Pancreas (tissue), 10 donors: ENCODE measurements around the gene DDI2. TPM values are rescaled to one million over a fixed set of nuclear protein-coding genes. Genes with fewer than 3 reads are reported as not detected.

ENCODE experiments used
- ATAC-seq, 4 donors: fragments of 200-7000 bp; cut with Tn5 transposase; one replicate each; pipeline versions ENCODE4 v1.8.0 to v1.9.1; 2020; ENCODE audit warnings: mild to moderate bottlenecking in 4 of 4, moderate library complexity in 4 of 4
- DNase-seq, 6 donors: peaks; one replicate each; pipeline ENCODE4 v3.0.0-alpha.2; 2020
- FAIRE-seq: peaks from 2 replicates; lab custom pipeline; 2012; peaks lifted over from hg19 to GRCh38; lab: Jason Lieb, UNC
- H3K27ac ChIP-seq, 4 donors: fragments of 200-600 bp; sonication (generic); 1 replicate in 3 of 4; 2 replicates in 1 of 4; pipeline versions ENCODE4 v1.5.0 to v1.8.0; 2020
- H3K27me3 ChIP-seq, 4 donors: fragments of 200-600 bp; one replicate each; pipeline ENCODE4 v1.8.0; 2021
- H3K36me3 ChIP-seq, 3 donors: fragments of 200-600 bp; sonication (generic) in 1 of 3; one replicate each; pipeline versions ENCODE4 v1.5.0 to v1.8.0; 2020 to 2021
- H3K4me1 ChIP-seq, 3 donors: fragments of 200-600 bp; one replicate each; pipeline ENCODE4 v1.8.0; 2021
- H3K4me3 ChIP-seq, 4 donors: fragments of 200-600 bp; sonication (generic) in 2 of 4; one replicate each; pipeline versions ENCODE4 v1.5.0 to v1.8.0; 2020 to 2021
- H3K9me3 ChIP-seq, 4 donors: fragments of 200-600 bp; one replicate each; pipeline ENCODE4 v1.8.0; 2021
- WGBS, 2 donors: extraction: QIAGEN DNeasy Blood & Tissue Kit; methylation state at CpG; one replicate each; pipeline ENCODE4 v1.1.7; 2013; 5-methylcytosine and 5-hydroxymethylcytosine counted together
- intact Hi-C, 3 donors: fragments of 100-400 bp; cut with DNase I; formaldehyde crosslinking; loops; one replicate each; pipeline versions ENCODE4 v1.11.1 to v1.14.2; 2022
- polyA plus RNA-seq, 2 donors: library from polyadenylated mRNA; stranded (reverse); fragments of 200-250 nt; gene quantifications; one replicate each; pipeline ENCODE4 v1.2.3, GENCODE V29; 2013
- total RNA-seq, 6 donors: library from RNA; stranded (reverse); fragmentation: NEBNext Ultra II Directional in 4 of 6; extraction: Animal tissue kit (Norgen Biotek cat#: 25700) in 4 of 6; gene quantifications; one replicate each; pipeline versions ENCODE4 v1.2.1 to v1.2.4, GENCODE V29; 2021 to 2023
- TF ChIP-seq, protein P1 (sequence below), 4 donors: fragments of 200-600 bp; sonication (generic) in 3 of 4; IDR thresholded peaks; one replicate each; pipeline versions ENCODE4 v1.5.0 to v1.8.0; 2021; ENCODE audit warnings: antibody characterized with exemption in 4 of 4
- donor health status: healthy with polysubstance abuse.
- donor health status: DM: no; HTN: no; CAD: no; lungs with moderate emphysema.
- donor health status: DM: no; HTN: no; CAD: no.
- donor health status: control.
- donor health status: control.
- donor health status: Bipolar disorder and iron deficiency.
- donor health status: DM: yes; HTN: yes; CAD: no.
- donor health status: DM: no; HTN: no; CAD: no.
- donor health status: DM: no; HTN: no; CAD: no.
- donor health status: DM: yes; HTN: yes; CAD: no.

The DDI2 gene
- total and polyA plus RNA-seq, 8 donors = 4.7 to 17.8 (median 15.3) TPM

DNA sequence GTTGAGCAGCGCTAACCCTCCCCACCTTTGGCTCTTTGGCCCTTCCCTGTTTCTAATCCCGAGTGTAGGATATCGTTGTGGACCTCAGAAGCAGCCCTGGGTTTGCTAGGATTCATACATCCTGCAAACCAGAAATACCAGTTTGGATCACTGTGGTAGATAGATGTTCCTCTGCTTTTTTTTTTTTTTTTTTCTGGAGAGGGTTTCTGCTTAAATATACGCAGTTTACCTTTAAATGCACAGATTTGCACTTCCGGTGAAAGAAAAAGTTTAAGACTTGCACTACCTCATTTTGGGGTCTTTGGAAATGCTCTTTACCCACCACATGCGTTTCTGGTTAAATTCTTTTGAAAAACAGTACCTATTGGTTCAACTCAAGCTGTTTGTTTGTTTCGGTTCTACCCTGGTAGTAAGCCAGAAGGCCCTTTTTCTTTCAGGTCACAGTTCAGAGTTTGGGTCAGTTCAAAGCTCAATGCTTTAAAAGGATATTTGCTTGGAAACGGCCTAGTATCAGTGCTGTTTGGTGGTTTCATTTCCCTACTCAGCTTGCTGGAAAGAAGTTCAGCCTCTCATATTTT is 908 bp downstream of the DDI2 start:
- Histone ChIP-seq H3K27ac (peak overlapping the region; percentile 88 to 98 (median 96)), H3K27me3 (no peaks in the 10 kb centered on the region), H3K9me3 (no peaks in the 10 kb centered on the region), H3K4me1 (peaks cover 15 to 48% (median 36%) of the 10 kb centered on the region in 3 donors), H3K4me3 (peak overlapping the region; percentile 53 to 95 (median 90)), H3K36me3 (no peaks in the 10 kb centered on the region)
- TF ChIP-seq, protein P1, sequence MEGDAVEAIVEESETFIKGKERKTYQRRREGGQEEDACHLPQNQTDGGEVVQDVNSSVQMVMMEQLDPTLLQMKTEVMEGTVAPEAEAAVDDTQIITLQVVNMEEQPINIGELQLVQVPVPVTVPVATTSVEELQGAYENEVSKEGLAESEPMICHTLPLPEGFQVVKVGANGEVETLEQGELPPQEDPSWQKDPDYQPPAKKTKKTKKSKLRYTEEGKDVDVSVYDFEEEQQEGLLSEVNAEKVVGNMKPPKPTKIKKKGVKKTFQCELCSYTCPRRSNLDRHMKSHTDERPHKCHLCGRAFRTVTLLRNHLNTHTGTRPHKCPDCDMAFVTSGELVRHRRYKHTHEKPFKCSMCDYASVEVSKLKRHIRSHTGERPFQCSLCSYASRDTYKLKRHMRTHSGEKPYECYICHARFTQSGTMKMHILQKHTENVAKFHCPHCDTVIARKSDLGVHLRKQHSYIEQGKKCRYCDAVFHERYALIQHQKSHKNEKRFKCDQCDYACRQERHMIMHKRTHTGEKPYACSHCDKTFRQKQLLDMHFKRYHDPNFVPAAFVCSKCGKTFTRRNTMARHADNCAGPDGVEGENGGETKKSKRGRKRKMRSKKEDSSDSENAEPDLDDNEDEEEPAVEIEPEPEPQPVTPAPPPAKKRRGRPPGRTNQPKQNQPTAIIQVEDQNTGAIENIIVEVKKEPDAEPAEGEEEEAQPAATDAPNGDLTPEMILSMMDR (IDR thresholded peaks at IDR 0.05) = no peak
- ATAC-seq (peak; percentile 2 to 41 (median 28)), DNase-seq (no peak), FAIRE-seq (no peak)
- intact Hi-C loops = no loop called here
- 1% methylated on average over 8 of the region's 8 CpGs for WGBS, 2 donors

DNA sequence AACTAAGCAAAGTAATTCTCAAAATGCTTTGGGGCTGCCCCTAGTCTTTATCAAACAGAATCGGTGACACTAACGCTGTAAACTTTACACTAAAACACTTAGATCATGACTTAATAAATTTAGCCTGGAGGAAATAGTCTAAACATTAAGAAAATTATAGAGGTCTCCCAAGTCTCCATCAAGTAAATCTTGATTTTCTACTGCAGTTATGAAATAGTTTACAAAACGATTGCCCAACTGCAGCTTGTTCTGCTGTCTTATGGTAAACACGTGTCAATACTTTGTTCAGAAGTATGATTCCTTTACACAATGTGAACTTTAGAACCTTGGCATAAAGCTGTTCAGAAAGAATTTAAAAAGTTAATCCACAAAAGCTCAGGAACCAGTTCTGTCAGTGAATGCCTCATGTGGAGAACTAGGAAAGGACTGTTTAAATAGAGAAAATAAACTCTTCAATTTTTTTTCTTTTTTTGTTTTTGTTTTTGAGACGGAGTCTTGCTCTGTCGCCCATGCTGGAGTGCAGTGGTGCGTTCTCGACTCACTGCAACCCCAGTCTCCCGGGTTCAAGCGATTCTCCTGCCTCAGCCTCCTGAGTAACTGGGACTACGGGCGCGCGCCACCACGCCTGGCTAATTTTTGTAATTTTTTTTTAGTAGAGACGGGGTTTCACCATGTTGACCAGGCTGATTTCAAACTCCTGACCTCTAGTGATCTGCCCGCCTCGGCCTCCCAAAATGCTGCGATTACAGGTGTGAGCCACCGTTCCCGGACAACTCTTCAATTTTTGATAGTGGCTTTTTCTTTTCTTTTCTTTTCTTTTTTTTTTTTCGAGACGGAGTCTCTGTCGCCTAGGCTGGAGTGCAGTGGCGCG is 1.6 kb downstream of the DDI2 start:
- no peaks in the 10 kb centered on the region for H3K27me3 ChIP-seq
- peaks cover 15 to 49% (median 36%) of the 10 kb centered on the region in 3 donors for H3K4me1 ChIP-seq
- no peaks in the 10 kb centered on the region for H3K9me3 ChIP-seq
- peak overlapping the region; percentile 88 to 98 (median 96) for H3K27ac ChIP-seq
- WGBS, 2 donors = 60 to 66% methylated on average over 26 of the region's 26 CpGs
- H3K36me3 ChIP-seq = no peaks in the 10 kb centered on the region
- FAIRE-seq = no peak
- DNase-seq = peak in 1 of 6 donors; percentile 23
- peak; percentile 16 to 45 (median 28) for ATAC-seq
- H3K4me3 ChIP-seq = peak overlapping the region; percentile 53 to 95 (median 90)
- TF ChIP-seq, protein P1 (IDR thresholded peaks at IDR 0.05) = no peak
- intact Hi-C loops = no loop called here

DNA sequence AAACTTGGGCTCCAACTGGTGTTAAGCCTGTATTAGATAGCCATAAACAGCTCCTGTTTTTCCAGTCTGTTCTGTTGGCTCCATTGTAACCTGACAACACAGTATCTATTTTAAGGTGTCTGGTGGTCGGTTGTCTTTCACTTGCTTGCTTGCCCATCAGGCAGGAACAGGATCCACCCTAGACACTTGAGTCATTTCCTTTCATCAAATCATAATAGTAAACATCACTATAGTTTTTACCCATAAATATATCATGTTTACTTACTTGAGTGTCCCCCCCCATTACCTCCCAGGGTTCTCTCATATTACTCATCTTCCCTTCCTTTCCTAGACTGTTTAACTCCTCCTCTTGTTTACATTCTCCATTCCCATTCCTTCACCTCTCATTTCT is 2.9 kb downstream of the DDI2 start:
- TF ChIP-seq, protein P1 (IDR thresholded peaks at IDR 0.05) = no peak
- Histone ChIP-seq H3K36me3 (no peaks in the 10 kb centered on the region), H3K4me1 (peaks cover 15 to 51% (median 43%) of the 10 kb centered on the region in 3 donors), H3K9me3 (no peaks in the 10 kb centered on the region), H3K27me3 (no peaks in the 10 kb centered on the region), H3K27ac (peak overlapping the region in 2 of 4 donors; percentile 88 to 97), H3K4me3 (no peak overlapping the region)
- intact Hi-C loops = no loop called here
- ATAC-seq = no peak
- DNase-seq = no peak
- 36 to 53% methylated on average over 1 of the region's 1 CpG for WGBS, 2 donors
- FAIRE-seq = no peak

DNA sequence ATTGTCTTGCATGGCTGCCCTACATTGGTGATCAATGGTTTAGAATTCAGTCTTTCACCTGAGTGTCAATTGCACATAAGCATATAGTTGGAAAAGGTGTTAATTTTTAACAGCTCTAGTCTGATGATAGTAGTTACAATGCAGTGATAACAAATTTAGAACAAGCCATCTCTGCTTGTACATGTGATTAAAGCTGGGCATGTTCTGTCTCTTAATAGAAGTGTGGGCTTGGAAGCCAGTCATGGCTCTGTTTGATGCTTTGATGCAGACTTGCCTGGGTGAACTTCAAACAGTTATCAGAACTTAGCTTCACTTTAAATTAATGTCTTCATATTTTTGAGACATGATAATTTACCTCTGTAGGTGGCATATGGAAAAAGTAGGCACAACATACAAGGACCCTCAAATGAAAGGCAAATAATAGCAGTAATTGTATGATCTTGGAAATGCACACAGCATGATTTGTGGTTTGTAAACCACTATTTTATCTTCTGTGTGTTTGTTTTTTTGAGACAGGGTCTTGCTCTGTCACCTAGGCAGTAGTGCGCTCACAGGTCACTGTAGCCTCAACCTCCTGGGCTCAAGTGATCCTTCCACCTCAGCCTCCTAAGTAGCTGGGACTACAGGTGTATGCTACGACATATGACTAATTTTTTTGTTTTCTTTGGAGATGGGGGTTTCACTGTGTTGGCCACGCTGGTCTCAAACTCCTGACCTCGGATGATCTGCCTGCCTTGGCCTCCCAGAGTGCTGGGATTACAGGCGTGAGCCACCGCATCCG is 3.8 kb downstream of the DDI2 start:
- Histone ChIP-seq H3K4me1 (peaks cover 15 to 51% (median 49%) of the 10 kb centered on the region in 3 donors), H3K9me3 (no peaks in the 10 kb centered on the region), H3K27ac (no peak overlapping the region), H3K27me3 (no peaks in the 10 kb centered on the region), H3K36me3 (no peaks in the 10 kb centered on the region), H3K4me3 (no peak overlapping the region)
- WGBS, 2 donors = 93% methylated on average over 7 of the region's 7 CpGs
- intact Hi-C loops = no loop called here
- TF ChIP-seq, protein P1 (IDR thresholded peaks at IDR 0.05) = no peak
- DNase-seq = no peak
- no peak for ATAC-seq
- FAIRE-seq = no peak
